RWPE2 (cell line): Measurements from ENCODE around the gene AIMP1.

Source experiments
- ATAC-seq: fragments of 200-7000 bp; cut with Tn5 transposase; 3 replicates; pipeline ENCODE4 v1.9.1; 2021; ENCODE audit warnings: low read depth
- DNase-seq: peaks from one replicate; pipeline ENCODE4 v3.0.0-alpha.2; 2020; ENCODE audit warnings: low spot score
- H3K27ac ChIP-seq: fragments of 450-650 bp; 2 replicates; pipeline ENCODE4 v1.5.1; 2017; ENCODE audit warnings: mild to moderate bottlenecking; ENCODE audit not compliant: poor library complexity, severe bottlenecking
- H3K27me3 ChIP-seq: fragments of 250-450 bp; sonication (Bioruptor Pico); 2 replicates; pipeline ENCODE4 v1.5.1; 2021; ENCODE audit warnings: mild to moderate bottlenecking, moderate library complexity; ENCODE audit not compliant: insufficient read depth, poor library complexity, severe bottlenecking
- H3K36me3 ChIP-seq: fragments of 250-450 bp; sonication (Bioruptor Pico); 2 replicates; pipeline ENCODE4 v1.5.1; 2020; ENCODE audit warnings: low read depth, mild to moderate bottlenecking, moderate library complexity
- H3K4me1 ChIP-seq: fragments of 250-450 bp; sonication (Bioruptor Pico); 2 replicates; pipeline ENCODE4 v1.5.1; 2021; ENCODE audit warnings: mild to moderate bottlenecking, moderate library complexity; ENCODE audit not compliant: insufficient read depth, poor library complexity, severe bottlenecking
- H3K4me3 ChIP-seq: fragments of 250-450 bp; sonication (Bioruptor Pico); 2 replicates; pipeline ENCODE4 v1.5.1; 2021; ENCODE audit warnings: mild to moderate bottlenecking, moderate library complexity; ENCODE audit not compliant: severe bottlenecking
- H3K9me3 ChIP-seq: fragments of 250-450 bp; sonication (Bioruptor Pico); 2 replicates; pipeline ENCODE4 v1.5.1; 2021; ENCODE audit warnings: mild to moderate bottlenecking, moderate library complexity; ENCODE audit not compliant: severe bottlenecking
- CTCF ChIP-seq: fragments of 450-650 bp; IDR thresholded peaks from one replicate; pipeline ENCODE4 v1.5.1; 2017; ENCODE audit warnings: mild to moderate bottlenecking, moderate library complexity; ENCODE audit not compliant: poor library complexity, severe bottlenecking

The AIMP1 gene

GRCh38 chr4:106312377-106312776 is 4.0 kb upstream of the AIMP1 start:
- Histone ChIP-seq H3K27me3 (no peaks in the 10 kb centered on the region), H3K4me3 (no peak overlapping the region), H3K27ac (no peak overlapping the region), H3K36me3 (peaks cover 18% of the 10 kb centered on the region), H3K4me1 (peaks cover 7% of the 10 kb centered on the region), H3K9me3 (no peaks in the 10 kb centered on the region)
- DNase-seq (no peak), ATAC-seq (no peak)
- no peak for TF ChIP-seq CTCF

- H3K27me3 ChIP-seq: no peaks in the 10 kb centered on the region
- ATAC-seq (no peak), DNase-seq (no peak)
- peaks cover 11% of the 10 kb centered on the region for H3K36me3 ChIP-seq
- H3K9me3 ChIP-seq: no peaks in the 10 kb centered on the region
- no peak overlapping the region for H3K4me3 ChIP-seq
- no peak for TF ChIP-seq CTCF
- peaks cover 14% of the 10 kb centered on the region for H3K4me1 ChIP-seq
- H3K27ac ChIP-seq: no peak overlapping the region
Measured at GRCh38 chr4:106312997-106313522, 3.3 kb upstream of the AIMP1 start.

GRCh38 chr4:106314960-106315359 is 1.4 kb upstream of the AIMP1 start:
- peak overlapping the region; percentile 79 for H3K27ac ChIP-seq

GRCh38 chr4:106315476-106315967 is 828 bp upstream of the AIMP1 start:
- H3K9me3 ChIP-seq: no peaks in the 10 kb centered on the region
- H3K27me3 ChIP-seq: no peaks in the 10 kb centered on the region
- peak; percentile 77 for ATAC-seq
- DNase-seq: peak; percentile 71
- H3K27ac ChIP-seq: peak overlapping the region; percentile 79
- TF ChIP-seq CTCF: no peak
- peaks cover 21% of the 10 kb centered on the region for H3K4me1 ChIP-seq
- H3K4me3 ChIP-seq: peak overlapping the region; percentile 80
- H3K36me3 ChIP-seq: peaks cover 19% of the 10 kb centered on the region

More at GRCh38 chr4:106314960-106315359, 1.4 kb upstream of the AIMP1 start:
- Histone ChIP-seq H3K36me3 (peaks cover 14% of the 10 kb centered on the region), H3K4me3 (peak overlapping the region; percentile 80), H3K27me3 (no peaks in the 10 kb centered on the region), H3K9me3 (no peaks in the 10 kb centered on the region), H3K4me1 (peaks cover 21% of the 10 kb centered on the region)
- ATAC-seq (no peak), DNase-seq (no peak)
- no peak for TF ChIP-seq CTCF

- TF ChIP-seq CTCF: no peak
- Histone ChIP-seq H3K27ac (peak overlapping the region; percentile 79), H3K4me1 (peaks cover 21% of the 10 kb centered on the region), H3K9me3 (no peaks in the 10 kb centered on the region), H3K36me3 (peaks cover 19% of the 10 kb centered on the region), H3K27me3 (no peaks in the 10 kb centered on the region), H3K4me3 (peak overlapping the region; percentile 80)
- ATAC-seq (no peak), DNase-seq (no peak)
Measured at GRCh38 chr4:106316773-106317409, 541 bp downstream of the AIMP1 start.
